ENCODE results near the gene ALDOC. TPM values are rescaled to one million over a fixed set of nuclear protein-coding genes. Genes with fewer than 3 reads are reported as not detected.

ALDOC gene
- total and polyA plus RNA-seq, 2 of the 13 experiments (the other 11 are each of a cell fraction or from before 2014, with no cell fraction given) = 15.4 to 60.9 TPM

- TF ChIP-seq ZNF224 (CRISPR knock-in tag; IDR thresholded peaks at IDR 0.05) (no peak), ZNF138 (CRISPR knock-in tag; IDR thresholded peaks at IDR 0.05; ENCODE audit: low read depth) (peak; percentile 76; the same call in 1 of the 2 replicates), REST (IDR thresholded peaks at IDR 0.05; ENCODE audit: borderline replicate concordance in 1 of 2, low read depth in 1 of 2, low read length in 2 of 2) (no peak), ELF3 (CRISPR knock-in tag; IDR thresholded peaks at IDR 0.05) (peak; percentile 60), ZHX2 (IDR thresholded peaks at IDR 0.05; ENCODE audit: low read depth) (peak; percentile 84), ZHX2 (CRISPR knock-in tag; IDR thresholded peaks at IDR 0.05; ENCODE audit: borderline replicate concordance) (no peak), TBX2 (CRISPR knock-in tag; IDR thresholded peaks at IDR 0.05; ENCODE audit: borderline replicate concordance) (peak; percentile 79; the same call in 1 of the 2 replicates), GMEB2 (CRISPR knock-in tag; IDR thresholded peaks at IDR 0.05; ENCODE audit: low read depth) (no peak), REXO4 (CRISPR knock-in tag; IDR thresholded peaks at IDR 0.05; ENCODE audit: borderline replicate concordance) (no peak), KDM5A (IDR thresholded peaks at IDR 0.05; ENCODE audit: borderline replicate concordance, low read length) (peak; percentile 58; the same call in 1 of the 2 replicates)
- TF ChIP-seq, protein P1, sequence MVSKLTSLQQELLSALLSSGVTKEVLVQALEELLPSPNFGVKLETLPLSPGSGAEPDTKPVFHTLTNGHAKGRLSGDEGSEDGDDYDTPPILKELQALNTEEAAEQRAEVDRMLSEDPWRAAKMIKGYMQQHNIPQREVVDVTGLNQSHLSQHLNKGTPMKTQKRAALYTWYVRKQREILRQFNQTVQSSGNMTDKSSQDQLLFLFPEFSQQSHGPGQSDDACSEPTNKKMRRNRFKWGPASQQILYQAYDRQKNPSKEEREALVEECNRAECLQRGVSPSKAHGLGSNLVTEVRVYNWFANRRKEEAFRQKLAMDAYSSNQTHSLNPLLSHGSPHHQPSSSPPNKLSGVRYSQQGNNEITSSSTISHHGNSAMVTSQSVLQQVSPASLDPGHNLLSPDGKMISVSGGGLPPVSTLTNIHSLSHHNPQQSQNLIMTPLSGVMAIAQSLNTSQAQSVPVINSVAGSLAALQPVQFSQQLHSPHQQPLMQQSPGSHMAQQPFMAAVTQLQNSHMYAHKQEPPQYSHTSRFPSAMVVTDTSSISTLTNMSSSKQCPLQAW (CRISPR knock-in tag; IDR thresholded peaks at IDR 0.05) = no peak
- TF ChIP-seq, protein P2, sequence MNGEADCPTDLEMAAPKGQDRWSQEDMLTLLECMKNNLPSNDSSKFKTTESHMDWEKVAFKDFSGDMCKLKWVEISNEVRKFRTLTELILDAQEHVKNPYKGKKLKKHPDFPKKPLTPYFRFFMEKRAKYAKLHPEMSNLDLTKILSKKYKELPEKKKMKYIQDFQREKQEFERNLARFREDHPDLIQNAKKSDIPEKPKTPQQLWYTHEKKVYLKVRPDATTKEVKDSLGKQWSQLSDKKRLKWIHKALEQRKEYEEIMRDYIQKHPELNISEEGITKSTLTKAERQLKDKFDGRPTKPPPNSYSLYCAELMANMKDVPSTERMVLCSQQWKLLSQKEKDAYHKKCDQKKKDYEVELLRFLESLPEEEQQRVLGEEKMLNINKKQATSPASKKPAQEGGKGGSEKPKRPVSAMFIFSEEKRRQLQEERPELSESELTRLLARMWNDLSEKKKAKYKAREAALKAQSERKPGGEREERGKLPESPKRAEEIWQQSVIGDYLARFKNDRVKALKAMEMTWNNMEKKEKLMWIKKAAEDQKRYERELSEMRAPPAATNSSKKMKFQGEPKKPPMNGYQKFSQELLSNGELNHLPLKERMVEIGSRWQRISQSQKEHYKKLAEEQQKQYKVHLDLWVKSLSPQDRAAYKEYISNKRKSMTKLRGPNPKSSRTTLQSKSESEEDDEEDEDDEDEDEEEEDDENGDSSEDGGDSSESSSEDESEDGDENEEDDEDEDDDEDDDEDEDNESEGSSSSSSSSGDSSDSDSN (CRISPR knock-in tag; IDR thresholded peaks at IDR 0.05) = peak; percentile 82
Measured at GRCh38 chr17:28571361-28572122, 5.2 kb downstream of the ALDOC start, which contains the start of gene PIGS (continued).
